GM10847 (cell line): ENCODE results near the gene LYPLAL1.

Source experiments
- POLR2A ChIP-seq: IDR thresholded peaks from 2 replicates; pipeline ENCODE4 v1.6.1; 2011; ENCODE audit not compliant: insufficient read length; ENCODE audit errors: extremely low read depth

The LYPLAL1 gene

GRCh38 chr1:219152751-219153150, 20.9 kb upstream of the LYPLAL1 start:
- no peak for TF ChIP-seq POLR2A

DNA sequence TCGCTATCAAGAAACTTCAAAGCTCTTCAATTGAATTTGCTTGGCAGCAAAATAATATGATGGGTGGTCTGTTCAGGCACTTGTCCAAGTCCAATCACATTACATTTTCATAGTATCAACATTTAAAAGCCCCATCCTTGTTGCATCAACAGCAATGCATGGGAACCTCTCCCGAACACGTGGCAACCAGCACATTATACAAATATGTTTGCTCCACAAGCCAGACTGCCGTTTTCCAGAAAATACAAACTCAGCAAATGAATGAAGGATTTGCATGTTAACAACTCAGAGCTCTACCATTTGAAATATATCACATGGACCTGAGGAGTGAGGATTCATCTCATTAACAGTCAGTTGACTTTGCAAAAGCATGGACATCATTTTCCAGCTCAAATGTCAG, 20.0 kb upstream of the LYPLAL1 start:
- TF ChIP-seq POLR2A: no peak

- TF ChIP-seq POLR2A: no peak
These were observed 18.5 kb upstream of the LYPLAL1 start for GRCh38 chr1:219155135-219155534.

GRCh38 chr1:219159946-219160645, 13.6 kb upstream of the LYPLAL1 start:
- TF ChIP-seq POLR2A: no peak

GRCh38 chr1:219160967-219161366, 12.7 kb upstream of the LYPLAL1 start:
- no peak for TF ChIP-seq POLR2A

DNA sequence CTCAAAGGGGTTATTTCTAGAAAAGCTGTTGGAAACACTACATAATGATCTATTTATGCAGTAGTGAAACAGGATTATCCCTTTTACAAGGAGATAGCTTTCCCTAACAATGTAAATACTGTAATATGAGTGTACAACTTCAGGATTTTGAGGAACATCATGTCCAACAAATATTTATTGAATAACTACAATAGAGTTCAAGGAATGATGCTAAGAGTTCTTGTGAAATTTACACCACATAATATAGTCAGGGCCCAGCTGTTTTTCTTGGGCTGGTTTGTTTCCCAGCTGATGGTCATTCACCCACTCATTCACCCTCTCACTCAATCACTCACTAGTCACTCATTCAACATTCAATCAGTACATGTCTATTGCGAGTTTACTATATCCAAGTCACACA, 12.3 kb upstream of the LYPLAL1 start:
- no peak for TF ChIP-seq POLR2A

- TF ChIP-seq POLR2A: no peak
These were observed 10.2 kb upstream of the LYPLAL1 start for GRCh38 chr1:219163401-219163954.

GRCh38 chr1:219171192-219171935, 2.3 kb upstream of the LYPLAL1 start:
- TF ChIP-seq POLR2A: no peak

GRCh38 chr1:219172821-219173220, 857 bp upstream of the LYPLAL1 start:
- no peak for TF ChIP-seq POLR2A

DNA sequence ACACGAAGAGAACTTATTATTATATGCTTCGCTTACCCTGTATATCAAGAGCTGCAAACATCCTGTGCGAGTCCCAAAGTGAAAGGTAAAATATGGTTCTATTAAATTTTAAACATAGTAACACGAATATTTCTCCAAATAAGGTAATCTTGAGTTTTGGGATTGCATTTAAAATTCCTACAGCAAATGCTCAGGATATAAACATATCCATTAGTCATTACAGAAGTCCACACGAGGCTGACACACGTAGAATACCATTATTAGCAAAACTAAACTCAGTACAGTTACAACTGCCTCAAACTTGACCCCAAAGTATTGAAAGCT, 282 bp upstream of the LYPLAL1 start:
- TF ChIP-seq POLR2A: no peak

DNA sequence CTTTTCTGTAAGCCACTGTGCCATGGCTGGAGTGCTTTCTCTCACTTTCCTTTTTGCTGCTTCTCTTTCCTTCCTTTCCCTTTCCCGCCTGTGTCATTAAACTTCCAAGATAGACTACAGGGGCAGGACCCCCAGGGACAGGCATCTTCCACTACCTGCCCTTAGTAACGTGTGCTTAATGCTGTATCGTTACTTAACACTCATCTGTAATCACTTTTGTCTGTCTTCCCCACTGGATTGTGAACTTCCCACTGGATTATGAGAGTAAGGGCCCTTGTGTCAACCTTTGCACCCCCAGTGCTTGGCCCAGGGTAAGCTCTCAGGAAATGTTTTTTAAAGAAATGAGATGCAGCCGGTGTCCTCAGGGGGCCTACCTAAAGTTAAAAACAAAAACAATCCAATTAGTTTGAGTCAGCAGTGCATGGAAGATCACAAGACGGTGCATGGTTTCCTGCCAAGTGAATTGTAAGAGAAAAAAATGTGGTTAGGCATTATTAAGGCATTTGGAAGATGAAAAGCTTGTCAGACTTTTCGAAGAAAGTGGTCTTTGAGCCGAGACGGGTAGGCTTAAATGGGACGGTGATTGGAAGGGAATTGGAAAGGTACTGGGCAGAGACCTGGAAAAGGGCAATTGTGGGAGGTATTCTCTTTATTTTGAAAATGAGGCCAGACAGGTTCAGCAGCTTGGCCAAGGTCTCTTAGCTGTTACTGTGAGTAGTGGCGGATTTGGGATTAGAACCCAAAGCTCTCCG, 958 bp downstream of the LYPLAL1 start:
- no peak for TF ChIP-seq POLR2A

DNA sequence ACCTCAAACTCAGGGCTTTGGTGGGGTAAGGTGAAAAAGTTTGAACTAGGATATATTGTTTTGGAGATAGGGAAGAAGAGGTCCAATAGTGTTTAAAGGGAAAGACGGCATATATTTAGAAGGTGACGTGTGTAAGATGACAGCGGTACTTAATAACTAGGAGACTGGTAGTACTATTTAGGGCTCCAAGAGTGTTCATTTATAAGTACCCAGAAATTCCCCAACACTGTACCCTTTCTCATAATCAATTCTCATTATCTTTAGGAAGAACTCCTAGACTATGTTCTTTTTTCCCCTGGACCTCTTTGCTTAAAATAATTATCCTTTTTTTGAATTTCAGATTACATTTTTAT, 1.5 kb downstream of the LYPLAL1 start:
- no peak for TF ChIP-seq POLR2A

DNA sequence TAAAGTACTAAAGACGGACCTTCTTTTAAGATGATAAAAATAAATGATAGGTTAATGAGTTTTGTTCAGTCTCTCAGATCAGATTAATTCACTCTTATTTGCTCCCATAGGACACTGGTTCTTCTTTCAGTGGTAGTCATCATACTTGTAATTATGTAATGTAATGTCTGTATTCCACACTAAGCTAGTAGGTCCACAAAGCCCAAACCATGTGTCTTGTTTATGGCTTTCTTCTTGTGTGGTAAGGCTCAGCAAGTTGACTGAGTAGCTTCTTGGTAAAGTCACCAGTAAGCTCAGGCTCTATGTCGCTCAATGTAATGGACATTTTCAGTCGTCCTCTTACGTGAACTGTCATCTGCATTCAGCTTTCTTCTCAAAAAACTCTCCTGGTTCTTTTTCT, 2.5 kb downstream of the LYPLAL1 start:
- TF ChIP-seq POLR2A: no peak

DNA sequence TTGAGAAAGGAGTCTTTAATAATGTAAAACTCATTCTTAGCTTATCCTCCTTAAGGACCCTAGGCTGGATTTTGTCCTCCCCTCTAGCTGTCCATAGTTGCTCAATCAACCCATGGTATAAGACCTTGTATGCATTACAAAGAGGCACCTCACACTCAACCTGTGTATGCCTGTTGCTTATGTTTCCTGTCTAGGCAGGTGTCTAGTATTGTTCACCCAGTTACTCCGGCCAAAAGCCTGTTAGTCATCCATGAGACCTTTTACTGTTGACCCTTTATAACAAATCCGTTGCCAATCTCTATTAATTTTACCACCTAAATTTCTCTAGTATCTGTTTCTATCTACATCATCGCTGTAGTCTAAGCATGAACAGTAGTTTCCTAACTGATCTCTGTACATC, 3.7 kb downstream of the LYPLAL1 start:
- no peak for TF ChIP-seq POLR2A

DNA sequence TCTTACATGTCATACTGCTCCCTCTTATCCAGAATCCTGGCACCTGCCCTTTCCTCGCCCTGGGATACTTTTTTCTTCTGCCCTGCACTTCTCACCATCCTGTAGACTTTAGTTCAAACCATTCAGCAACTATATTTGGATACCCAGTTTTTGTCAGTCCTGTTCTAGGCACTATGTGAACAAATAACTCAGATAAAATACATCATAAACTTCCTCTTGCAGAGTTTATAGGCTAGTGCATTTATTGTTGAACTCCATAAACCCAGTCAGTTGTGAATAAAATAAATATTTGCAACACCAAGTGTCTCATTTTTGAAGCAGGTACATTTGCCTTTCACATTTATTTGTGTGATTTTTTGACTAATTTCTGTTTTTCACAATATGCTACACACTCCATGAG, 4.3 kb downstream of the LYPLAL1 start:
- no peak for TF ChIP-seq POLR2A

DNA sequence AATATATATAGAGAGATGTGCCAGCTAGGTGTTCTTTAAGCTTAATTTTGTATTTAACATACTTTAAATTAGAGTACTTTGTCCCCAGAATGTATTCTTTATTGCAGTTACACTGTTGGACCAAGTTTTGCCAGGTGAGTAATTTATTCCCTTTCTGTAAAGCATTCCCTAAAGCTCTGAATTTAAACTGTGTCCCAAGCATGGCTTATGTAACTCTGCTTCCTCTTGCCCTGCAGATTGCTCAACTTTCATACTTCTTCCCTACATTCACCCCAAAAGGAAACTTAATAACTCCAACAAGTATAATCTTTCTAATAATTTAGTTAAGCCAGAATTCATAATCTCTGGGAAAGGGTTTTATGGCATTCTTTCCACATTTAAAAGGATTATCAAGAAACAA, 5.6 kb downstream of the LYPLAL1 start:
- TF ChIP-seq POLR2A: no peak
